ENCODE measurements around the gene RSPH1.

DNA sequence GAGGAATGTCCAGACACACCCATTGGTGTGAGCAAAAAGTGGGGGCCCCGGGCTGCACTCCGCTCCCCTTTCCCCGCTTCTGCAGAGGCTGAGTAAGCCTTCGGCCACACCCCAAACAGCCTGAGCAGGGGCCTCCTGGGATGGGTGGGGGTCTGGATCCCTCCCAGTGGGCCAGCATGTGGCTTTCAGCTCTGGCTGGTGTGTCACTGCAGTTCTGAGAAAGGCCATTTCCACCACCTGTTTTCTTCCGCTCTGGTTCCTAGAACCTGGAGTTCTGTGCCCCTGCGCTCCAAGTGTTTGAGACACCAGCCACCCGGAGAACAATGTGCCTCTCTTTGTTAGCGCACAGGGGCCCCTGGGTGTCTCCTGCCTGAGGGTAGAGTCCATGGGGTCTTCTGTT lies 48.5 kb upstream of the RSPH1 start:
- no peak for TF ChIP-seq TARDBP (IDR thresholded peaks at IDR 0.05)
- TF ChIP-seq ARNT (IDR thresholded peaks at IDR 0.05), result no peak
- no peak for TF ChIP-seq SUZ12 (IDR thresholded peaks at IDR 0.05)
- no peak for TF ChIP-seq FOXK2 (IDR thresholded peaks at IDR 0.05)
- TF ChIP-seq, protein P1, sequence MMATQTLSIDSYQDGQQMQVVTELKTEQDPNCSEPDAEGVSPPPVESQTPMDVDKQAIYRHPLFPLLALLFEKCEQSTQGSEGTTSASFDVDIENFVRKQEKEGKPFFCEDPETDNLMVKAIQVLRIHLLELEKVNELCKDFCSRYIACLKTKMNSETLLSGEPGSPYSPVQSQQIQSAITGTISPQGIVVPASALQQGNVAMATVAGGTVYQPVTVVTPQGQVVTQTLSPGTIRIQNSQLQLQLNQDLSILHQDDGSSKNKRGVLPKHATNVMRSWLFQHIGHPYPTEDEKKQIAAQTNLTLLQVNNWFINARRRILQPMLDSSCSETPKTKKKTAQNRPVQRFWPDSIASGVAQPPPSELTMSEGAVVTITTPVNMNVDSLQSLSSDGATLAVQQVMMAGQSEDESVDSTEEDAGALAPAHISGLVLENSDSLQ (IDR thresholded peaks at IDR 0.05), result no peak
- no peak for TF ChIP-seq HDGF (IDR thresholded peaks at IDR 0.05; ENCODE audit: borderline replicate concordance)
- TF ChIP-seq FOXA1 (IDR thresholded peaks at IDR 0.05), result no peak
- no peak for TF ChIP-seq FOXM1 (IDR thresholded peaks at IDR 0.05; ENCODE audit: borderline replicate concordance)
- TF ChIP-seq CTBP1 (IDR thresholded peaks at IDR 0.05; ENCODE audit: borderline replicate concordance), result no peak
- TF ChIP-seq ELF4 (IDR thresholded peaks at IDR 0.05), result no peak
- TF ChIP-seq BHLHE40 (IDR thresholded peaks at IDR 0.05; ENCODE audit: borderline replicate concordance), result no peak
- TF ChIP-seq NFRKB (IDR thresholded peaks at IDR 0.05), result no peak
- TF ChIP-seq L3MBTL2 (conservative IDR thresholded peaks at IDR 0.05), result no peak

Measured in HEK293T (cell line).